Vein endothelial cell (primary cell): ENCODE results near the gene CCDC34. TPM values are rescaled to one million over a fixed set of nuclear protein-coding genes. Genes with fewer than 3 reads are reported as not detected.

ENCODE experiments used
- total RNA-seq: library from RNA; depleted of rRNA; stranded (reverse); fragments of >200 nt; gene quantifications from 2 replicates; pipeline ENCODE4 v1.2.3, GENCODE V29; 2012

Gene CCDC34
- 2.7 and 2.9 TPM in 2 replicates for total RNA-seq

GRCh38 chr11:27362749-27363575 lies at the start of gene CCDC34:
Gene CCDC34 (minus strand): TSS chr11:27363215. CDS start chr11:27363194, 21 bp downstream.

Other genes starting within 250 kb of the CCDC34 start
- gene LGR4, start 109.6 kb upstream of the CCDC34 start, total RNA-seq, result 3.7 and 5.6 TPM in 2 replicates
- 44.7 and 52.3 TPM in 2 replicates for gene LIN7C, start 143.6 kb upstream of the CCDC34 start, total RNA-seq